ENCODE measurements around the gene CYBRD1.
A peak's percentile ranks its signal among the peaks of the same experiment; 100 is the strongest.
"Not testable (repeated sequence)": the region's sequence is repeated elsewhere in the genome, so short reads cannot be mapped to it uniquely, and the experiment has no call there.

CYBRD1 gene, protein sequence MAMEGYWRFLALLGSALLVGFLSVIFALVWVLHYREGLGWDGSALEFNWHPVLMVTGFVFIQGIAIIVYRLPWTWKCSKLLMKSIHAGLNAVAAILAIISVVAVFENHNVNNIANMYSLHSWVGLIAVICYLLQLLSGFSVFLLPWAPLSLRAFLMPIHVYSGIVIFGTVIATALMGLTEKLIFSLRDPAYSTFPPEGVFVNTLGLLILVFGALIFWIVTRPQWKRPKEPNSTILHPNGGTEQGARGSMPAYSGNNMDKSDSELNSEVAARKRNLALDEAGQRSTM

DNA sequence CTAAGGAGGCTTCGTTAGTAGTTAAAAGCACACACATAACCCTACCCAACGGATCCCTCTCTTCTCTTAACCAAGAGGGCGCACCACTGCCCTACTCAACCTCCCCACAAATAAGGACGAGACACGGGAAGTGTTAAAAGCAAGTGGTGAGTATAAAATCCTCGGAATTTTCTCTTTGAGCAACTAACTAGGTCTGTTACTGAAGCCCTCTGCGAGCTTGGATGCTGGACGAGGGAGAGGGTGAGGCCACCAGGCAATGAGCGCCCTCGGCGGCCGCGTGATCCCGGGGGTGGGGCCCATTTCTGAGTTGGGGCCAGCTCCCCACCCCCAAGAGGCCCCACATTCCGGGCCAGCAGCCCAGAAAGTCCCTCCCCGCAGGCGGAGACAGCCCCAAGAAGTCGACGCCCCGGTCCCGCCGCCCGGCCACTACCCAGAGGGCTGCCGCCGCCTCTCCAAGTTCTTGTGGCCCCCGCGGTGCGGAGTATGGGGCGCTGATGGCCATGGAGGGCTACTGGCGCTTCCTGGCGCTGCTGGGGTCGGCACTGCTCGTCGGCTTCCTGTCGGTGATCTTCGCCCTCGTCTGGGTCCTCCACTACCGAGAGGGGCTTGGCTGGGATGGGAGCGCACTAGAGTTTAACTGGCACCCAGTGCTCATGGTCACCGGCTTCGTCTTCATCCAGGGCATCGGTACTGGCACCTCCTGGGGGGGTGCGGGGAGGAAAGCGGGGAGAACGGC is at the start of gene CYBRD1:
Gene CYBRD1 (plus strand): TSS at position 423 of the 736 bp plus-strand sequence. CDS start 72 bp downstream, at position 495.
- peak in 55 of 56 donors; percentile 31 to 94 (median 83) for DNase-seq

- no peak for DNase-seq
These were observed 46.3 kb upstream of the CYBRD1 start for GRCh38 chr2:171475979-171476378.

DNA sequence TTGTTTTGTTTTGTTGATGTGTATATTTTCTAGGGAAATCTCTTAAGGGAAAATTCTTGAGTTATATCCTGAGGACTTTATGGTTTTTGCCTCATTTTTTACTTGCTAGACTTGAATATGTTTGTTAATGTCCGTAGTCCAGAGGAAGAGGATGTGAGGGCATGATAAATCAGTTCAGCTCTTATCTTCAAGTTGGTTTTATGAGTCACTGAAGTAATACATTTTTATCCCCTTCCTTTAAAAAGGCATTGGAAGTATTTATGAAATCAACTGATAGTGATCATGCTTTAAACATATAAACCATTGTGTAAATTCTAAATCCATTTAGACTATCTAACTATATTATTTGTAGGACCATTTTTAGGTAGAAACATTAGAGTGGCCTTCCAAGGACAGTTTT is 43.9 kb upstream of the CYBRD1 start:
- DNase-seq: no peak

DNA sequence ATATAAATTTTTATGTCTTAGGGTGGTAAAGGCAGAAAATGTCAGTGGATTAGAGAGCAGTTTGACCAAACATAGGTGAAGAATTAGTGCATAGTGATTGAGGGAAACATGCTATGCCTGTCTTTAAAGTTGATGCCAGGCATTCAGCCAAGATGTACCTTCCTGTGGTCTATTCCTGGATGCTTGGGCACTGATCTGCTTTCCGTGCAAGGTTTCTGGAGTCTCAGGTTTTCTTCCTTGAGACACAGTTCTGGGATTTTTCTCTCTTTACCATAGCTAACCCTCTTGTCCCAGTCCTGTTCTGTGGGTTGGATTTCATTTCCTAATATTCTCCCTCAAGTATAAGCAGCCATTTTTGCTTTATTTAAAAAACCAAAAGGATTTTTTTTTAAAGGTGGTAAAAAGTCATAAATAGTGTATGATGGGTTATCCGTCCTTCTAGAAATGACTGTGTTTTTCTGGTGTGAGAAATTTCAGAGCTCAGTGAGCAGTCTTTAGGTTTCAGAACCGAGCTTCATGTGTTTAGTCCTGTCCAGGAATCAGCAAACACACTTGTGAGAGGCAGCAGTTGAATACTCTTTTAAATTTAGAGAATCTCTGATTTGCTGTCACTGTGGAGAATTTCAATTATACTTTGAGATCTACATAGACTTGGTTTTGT is 43.0 kb upstream of the CYBRD1 start:
- DNase-seq: no peak

DNA sequence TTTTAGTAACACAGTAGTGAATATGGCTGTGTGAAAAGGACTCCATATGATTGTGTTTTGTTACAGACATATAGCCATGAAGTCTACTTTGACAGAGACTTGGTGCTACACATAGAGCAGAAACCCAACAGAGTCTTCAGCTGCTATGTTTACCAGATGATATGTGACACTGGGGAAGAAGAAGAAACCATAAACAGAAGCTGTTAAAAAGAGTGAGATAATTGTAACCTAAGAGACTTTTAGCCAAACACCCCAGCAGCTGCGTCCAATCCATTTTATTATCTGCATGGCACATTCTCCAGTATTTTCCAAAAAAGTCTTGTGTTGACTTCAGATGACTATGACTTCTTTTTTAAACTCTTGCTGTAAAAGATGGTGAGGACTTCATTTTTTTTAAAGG is 41.4 kb upstream of the CYBRD1 start:
- DNase-seq: no peak

GRCh38 chr2:171482308-171482707 is 40.0 kb upstream of the CYBRD1 start:
- no peak for DNase-seq

DNA sequence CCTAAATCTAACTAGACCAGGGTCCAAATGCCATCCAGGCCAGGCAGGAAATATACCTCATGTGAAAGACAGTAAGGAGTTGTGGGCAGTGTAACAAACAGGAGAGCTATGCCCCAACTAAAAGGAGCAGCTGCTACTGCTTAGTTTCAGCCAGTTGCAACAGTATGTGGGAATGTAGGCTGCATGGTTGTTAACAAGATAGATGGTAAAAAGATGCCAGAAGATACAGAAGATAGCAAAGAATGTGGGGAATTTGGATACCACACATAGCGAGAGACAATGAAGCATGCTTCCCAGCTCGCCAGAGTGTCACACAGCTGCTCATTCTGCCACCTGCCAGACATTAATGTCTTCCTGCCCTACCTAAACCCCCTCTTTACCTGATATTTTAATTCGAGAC is 39.4 kb upstream of the CYBRD1 start:
- no peak for DNase-seq

- DNase-seq: no peak
These were observed 38.5 kb upstream of the CYBRD1 start for GRCh38 chr2:171483793-171484192.

- no peak for DNase-seq
These were observed 37.2 kb upstream of the CYBRD1 start for GRCh38 chr2:171485116-171485515.

DNA sequence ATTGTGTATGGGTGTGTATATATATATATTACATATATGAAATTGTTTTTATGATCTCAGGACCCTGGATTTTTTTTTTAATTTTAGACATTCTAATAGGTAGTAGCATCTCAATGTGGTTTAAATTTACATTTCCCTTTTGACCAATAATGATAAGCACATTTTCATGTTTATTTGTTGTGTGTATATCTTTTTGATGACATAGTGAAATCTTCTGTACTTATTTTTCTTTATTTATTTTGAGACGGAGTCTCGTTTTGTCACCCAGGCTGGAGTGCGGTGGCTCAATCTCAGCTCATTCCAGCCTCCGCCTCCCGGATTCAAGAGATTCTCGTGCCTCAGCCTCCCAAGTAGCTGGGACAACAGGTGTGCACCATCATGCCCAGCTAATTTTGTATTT is 35.1 kb upstream of the CYBRD1 start:
- no peak for DNase-seq

DNA sequence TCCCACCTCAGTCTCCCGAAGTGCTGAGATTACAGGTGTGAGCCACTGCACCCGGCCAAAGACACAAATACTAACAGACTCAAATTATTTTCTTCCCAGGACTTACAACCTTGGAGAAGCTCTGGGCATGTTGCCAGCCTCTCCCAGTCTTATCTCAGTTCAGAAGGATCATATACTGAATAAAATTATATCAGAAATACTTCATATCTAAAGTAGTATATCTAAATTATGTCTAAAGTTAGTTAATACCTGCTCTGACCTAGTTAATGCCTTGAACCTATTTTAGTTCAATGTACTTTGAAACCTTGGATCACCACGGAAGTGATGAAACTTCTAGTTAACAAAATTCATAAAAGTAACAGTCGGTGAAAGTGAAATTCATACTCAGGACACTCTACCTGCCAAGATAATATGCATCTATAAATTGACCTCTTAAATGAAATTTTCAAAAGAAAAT is 34.4 kb upstream of the CYBRD1 start:
- DNase-seq: no peak

GRCh38 chr2:171490577-171490976 is 31.7 kb upstream of the CYBRD1 start:
- DNase-seq: no peak

GRCh38 chr2:171491292-171491691 is 31.0 kb upstream of the CYBRD1 start:
- DNase-seq: no peak

DNA sequence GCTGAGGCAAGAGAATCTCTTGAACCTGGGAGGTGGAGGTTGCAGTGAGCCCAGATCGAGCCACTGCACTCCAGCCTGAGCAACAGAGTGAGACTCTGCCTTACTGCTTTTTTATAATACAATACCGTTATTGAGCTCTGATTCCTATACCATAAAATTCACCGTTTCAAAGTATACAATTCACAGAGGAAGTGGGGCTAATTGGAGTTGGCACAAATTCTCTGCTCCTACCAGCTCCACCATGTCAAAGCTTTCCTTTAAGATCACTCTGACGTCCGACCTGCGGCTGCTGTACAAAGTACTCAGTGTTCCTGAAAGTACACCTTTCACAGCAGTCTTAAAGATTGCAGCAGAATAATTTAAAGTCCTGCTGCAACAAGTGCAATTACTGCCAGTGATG is 29.6 kb upstream of the CYBRD1 start:
- DNase-seq: no peak

GRCh38 chr2:171497664-171498063 is 24.6 kb upstream of the CYBRD1 start:
- not testable (repeated sequence) for DNase-seq

- DNase-seq: no peak
These were observed 16.9 kb upstream of the CYBRD1 start for GRCh38 chr2:171505374-171505773.

DNA sequence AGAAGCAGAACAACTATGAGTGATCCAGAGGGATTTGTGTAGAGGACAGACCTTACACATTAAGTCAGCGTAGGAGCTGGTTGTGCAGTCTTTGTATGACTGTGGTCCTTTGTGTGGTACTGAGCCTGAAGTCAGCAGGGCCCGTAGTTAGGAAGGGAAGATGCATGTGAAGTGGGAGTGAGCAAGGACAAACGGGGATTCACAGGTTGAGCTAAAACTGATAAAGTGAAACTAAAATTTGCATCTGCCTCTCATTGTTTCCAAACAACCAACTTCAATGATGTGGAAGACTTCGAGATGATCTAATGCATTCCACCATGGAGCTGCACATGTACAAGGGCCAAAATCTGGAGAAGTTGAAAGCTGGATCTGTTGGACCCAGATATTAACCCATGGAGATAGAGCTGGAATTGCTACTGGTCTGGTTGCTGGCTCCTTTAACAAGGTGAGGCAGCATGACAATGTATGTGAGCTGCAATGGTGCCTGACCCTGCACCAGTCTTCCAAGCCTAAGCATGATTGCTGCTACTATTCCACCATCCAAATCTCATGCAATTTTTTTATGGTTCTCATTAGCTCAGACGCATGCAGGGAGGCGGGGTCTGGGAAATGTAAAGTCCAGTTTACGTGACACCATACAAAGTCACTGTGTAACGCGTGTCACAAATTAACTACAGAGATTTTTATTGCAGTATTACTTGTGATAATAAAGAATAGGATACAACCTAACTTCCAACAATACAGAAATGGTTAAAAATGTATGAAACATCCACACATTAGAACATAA is 12.1 kb upstream of the CYBRD1 start:
- DNase-seq: no peak

GRCh38 chr2:171512014-171512413 is 10.3 kb upstream of the CYBRD1 start:
- DNase-seq: no peak

DNA sequence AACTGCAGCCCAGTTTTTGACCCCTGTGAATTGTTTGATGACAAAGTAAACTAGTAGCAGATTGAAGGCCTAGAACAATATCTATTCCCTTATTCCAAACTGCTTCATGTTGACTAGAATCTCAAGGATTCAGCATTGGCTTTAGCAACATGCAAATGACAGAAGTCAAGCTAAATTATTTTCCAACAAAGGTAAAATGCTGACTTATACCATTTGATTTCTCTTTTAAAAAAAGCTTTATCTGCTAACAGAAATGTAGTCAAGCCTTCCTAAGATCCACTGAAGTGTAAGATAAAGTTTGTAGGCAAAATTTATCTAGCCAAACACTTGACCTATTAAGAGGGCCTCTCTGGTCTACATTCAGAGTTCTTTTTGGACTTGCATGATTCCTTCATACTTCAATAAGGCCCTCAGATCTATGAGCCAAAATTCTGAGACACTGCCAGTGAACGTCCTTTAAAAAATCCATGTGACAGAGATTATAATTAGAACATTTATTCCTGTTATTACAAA is 9.5 kb upstream of the CYBRD1 start:
- no peak for DNase-seq

GRCh38 chr2:171513719-171514160 is 8.5 kb upstream of the CYBRD1 start:
- no peak for DNase-seq

DNA sequence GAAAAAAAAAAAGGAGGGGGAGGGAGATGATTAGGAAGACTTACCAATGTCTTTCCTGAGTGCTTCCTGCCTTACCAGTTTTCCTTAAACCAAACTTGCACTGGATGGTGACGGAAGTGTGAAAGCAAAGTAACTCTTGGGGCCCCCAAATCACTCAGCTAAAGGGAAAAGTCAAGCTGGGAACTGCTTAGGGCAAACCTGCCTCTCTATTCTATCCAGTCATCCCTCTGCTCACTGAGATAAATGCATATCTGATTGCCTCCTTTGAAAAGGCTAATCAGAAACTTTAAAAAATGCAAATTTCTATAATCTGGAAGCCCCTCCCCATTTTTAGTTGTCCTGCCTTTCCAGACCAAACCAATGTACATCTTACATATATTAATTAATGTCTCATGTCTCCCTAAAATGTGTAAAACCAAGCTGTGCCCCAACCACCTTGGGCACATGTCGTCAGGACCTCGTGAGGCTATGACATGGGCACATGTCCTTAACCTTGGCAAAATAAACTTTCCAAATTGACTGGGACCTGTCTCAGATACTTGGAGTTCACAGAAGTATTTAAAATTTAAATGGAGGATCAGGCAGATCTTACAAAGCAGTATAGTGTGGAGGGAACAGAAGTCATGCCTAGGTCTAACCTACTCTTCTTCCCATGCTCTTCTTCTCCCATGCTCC is 7.2 kb upstream of the CYBRD1 start:
- DNase-seq: no peak

All from nucleus accumbens (tissue), 56 donors.